ENCODE measurements around the gene RAD54L2. TPM values are rescaled to one million over a fixed set of nuclear protein-coding genes. Genes with fewer than 3 reads are reported as not detected.

RAD54L2 gene
- total and polyA plus RNA-seq, 2 donors (not counting 3 experiments of a cell fraction or from before 2014, with no cell fraction given) = 7.6 to 31.1 TPM

DNA sequence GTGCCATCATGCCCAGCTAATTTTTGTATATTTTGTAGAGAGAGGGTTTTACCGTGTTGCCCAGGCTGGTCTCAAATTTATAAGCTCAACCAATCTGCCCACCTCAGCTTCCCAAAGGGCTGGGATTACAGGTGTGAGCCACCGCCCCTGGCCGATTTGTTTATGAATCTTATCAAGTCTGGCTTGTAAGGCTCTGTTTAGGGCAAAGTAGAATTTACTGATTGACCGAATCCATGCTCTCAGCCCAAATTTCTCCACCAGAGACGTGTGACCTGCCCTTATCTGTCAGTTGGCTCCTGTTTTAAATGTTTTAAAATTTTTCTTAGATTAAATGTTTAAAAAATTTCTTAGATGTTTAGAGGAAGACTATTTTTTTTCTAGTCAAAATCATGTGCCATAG, 19.5 kb downstream of the RAD54L2 start:
- Histone ChIP-seq H3K36me3 (ENCODE audit: control insufficient read depth in 2 of 2, extremely low read depth in 1 of 2, insufficient read depth in 2 of 2, low read length in 2 of 2) (no peaks in the 10 kb centered on the region), H3K9me3 (replicated peaks; ENCODE audit: control insufficient read depth, insufficient read depth, low read length) (no peaks in the 10 kb centered on the region), H3K4me3 (replicated peaks in 1 of 3; ENCODE audit: insufficient read depth in 1 of 3, low read depth in 1 of 3, low read length in 3 of 3) (no peak overlapping the region), H3K4me1 (ENCODE audit: control insufficient read depth, extremely low read depth, insufficient read depth, low read length) (no peaks in the 10 kb centered on the region), H3K79me2 (ENCODE audit: control insufficient read depth, insufficient read depth, low read length) (peaks cover 5% of the 10 kb centered on the region), H2AFZ (ENCODE audit: low read depth, low read length) (no peak overlapping the region), H3K27me3 (ENCODE audit: control insufficient read depth in 2 of 2, insufficient read depth in 2 of 2, low read length in 2 of 2) (no peaks in the 10 kb centered on the region), H3K9ac (replicated peaks; ENCODE audit: extremely low read depth, insufficient read depth, low read length) (no peak overlapping the region), H3K27ac (ENCODE audit: insufficient read depth, low read depth, low read length) (no peak overlapping the region), H4K20me1 (replicated peaks; ENCODE audit: control insufficient read depth, extremely low read depth, insufficient read depth, low read length) (no peaks in the 10 kb centered on the region), H3K9me1 (replicated peaks; ENCODE audit: control insufficient read depth, extremely low read depth, insufficient read depth, low read length) (no peaks in the 10 kb centered on the region), H3K4me2 (ENCODE audit: insufficient read depth, low read length) (no peak overlapping the region)
- DNase-seq (ENCODE audit: low read depth, low spot score) = no peak
- intact Hi-C loops (cut with micrococcal nuclease) = no loop called here
- dilution Hi-C loops (cut with MboI; ENCODE audit: extremely low pct_ligation_motif_present, low sequenced_read_pairs) = no loop called here
- TF ChIP-seq GATA2 (IDR thresholded peaks at IDR 0.05; ENCODE audit: insufficient read depth, insufficient read length, low read depth, low read length) = no peak
- TF ChIP-seq FOS (IDR thresholded peaks at IDR 0.05; ENCODE audit: borderline replicate concordance, insufficient read depth, low read length) = no peak
- no peak for TF ChIP-seq POLR2AphosphoS5 (IDR thresholded peaks at IDR 0.05; ENCODE audit: insufficient read depth, low read depth, low read length)
- BruUV-seq (replicated peaks) = no TSS peak
- ChIA-PET CTCF (interaction anchor here (0.5 kb wide), 1 partner anchor 53 kb away, joined by 3 read pairs; no protein-coding TSS in a partner anchor), POLR2A (no interaction called here)
- FAIRE-seq = no peak

DNA sequence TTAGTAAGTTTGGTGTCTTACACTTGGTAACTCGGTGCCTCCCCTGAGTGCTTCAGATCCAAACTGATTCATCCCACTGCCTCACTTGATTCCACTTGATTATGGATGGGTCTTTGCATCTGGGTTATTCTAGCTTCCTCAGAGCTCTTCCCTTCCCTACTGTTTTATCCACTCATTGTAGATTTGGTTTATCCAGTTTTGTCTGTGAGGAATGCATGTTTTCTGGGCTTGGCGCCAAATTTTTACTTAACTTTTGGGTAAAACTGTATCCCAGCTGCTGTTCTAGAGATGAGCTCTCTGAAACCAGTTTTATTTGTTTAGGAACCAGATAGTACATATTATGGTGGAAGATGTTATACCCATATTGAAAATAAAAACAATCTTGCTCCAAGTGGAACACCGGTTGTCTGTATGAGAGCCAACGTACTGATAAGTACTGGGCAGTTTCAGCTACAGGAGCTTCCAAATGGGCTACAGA, 20.9 kb downstream of the RAD54L2 start:
- no peak overlapping the region for H3K27ac ChIP-seq (ENCODE audit: insufficient read depth, low read depth, low read length)
- H3K4me3 ChIP-seq (replicated peaks in 1 of 3; ENCODE audit: insufficient read depth in 1 of 3, low read depth in 1 of 3, low read length in 3 of 3) = no peak overlapping the region
- H3K9me1 ChIP-seq (replicated peaks; ENCODE audit: control insufficient read depth, extremely low read depth, insufficient read depth, low read length) = no peaks in the 10 kb centered on the region
- no peak overlapping the region for H3K4me2 ChIP-seq (ENCODE audit: insufficient read depth, low read length)
- H3K36me3 ChIP-seq (ENCODE audit: control insufficient read depth in 2 of 2, extremely low read depth in 1 of 2, insufficient read depth in 2 of 2, low read length in 2 of 2) = no peaks in the 10 kb centered on the region
- no peak for FAIRE-seq
- ChIA-PET CTCF (interaction anchor here (0.8 kb wide), 1 partner anchor 24 kb away, joined by 3 read pairs; no protein-coding TSS in a partner anchor), POLR2A (no interaction called here)
- H2AFZ ChIP-seq (ENCODE audit: low read depth, low read length) = no peak overlapping the region
- TF ChIP-seq MYC (IDR thresholded peaks at IDR 0.05; ENCODE audit: low read depth, low read length) = no peak
- no peak for TF ChIP-seq POLR2AphosphoS5 (IDR thresholded peaks at IDR 0.05; ENCODE audit: insufficient read depth, low read depth, low read length)
- no peak for TF ChIP-seq JUN (IDR thresholded peaks at IDR 0.05; ENCODE audit: borderline replicate concordance, insufficient read depth, insufficient read length, low read depth)
- TF ChIP-seq, protein P1, sequence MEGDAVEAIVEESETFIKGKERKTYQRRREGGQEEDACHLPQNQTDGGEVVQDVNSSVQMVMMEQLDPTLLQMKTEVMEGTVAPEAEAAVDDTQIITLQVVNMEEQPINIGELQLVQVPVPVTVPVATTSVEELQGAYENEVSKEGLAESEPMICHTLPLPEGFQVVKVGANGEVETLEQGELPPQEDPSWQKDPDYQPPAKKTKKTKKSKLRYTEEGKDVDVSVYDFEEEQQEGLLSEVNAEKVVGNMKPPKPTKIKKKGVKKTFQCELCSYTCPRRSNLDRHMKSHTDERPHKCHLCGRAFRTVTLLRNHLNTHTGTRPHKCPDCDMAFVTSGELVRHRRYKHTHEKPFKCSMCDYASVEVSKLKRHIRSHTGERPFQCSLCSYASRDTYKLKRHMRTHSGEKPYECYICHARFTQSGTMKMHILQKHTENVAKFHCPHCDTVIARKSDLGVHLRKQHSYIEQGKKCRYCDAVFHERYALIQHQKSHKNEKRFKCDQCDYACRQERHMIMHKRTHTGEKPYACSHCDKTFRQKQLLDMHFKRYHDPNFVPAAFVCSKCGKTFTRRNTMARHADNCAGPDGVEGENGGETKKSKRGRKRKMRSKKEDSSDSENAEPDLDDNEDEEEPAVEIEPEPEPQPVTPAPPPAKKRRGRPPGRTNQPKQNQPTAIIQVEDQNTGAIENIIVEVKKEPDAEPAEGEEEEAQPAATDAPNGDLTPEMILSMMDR (IDR thresholded peaks at IDR 0.05; ENCODE audit: extremely low read depth in 1 of 2, insufficient read depth in 1 of 2, low read depth in 1 of 2, low read length in 2 of 2) = no peak
- TF ChIP-seq, protein P2, sequence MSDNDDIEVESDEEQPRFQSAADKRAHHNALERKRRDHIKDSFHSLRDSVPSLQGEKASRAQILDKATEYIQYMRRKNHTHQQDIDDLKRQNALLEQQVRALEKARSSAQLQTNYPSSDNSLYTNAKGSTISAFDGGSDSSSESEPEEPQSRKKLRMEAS (IDR thresholded peaks at IDR 0.05; ENCODE audit: insufficient read depth, insufficient read length) = no peak
- TF ChIP-seq GATA2 (IDR thresholded peaks at IDR 0.05; ENCODE audit: insufficient read depth, insufficient read length, low read depth, low read length) = no peak
- no peak for TF ChIP-seq POLR2A (IDR thresholded peaks at IDR 0.05; ENCODE audit: low read depth, low read length)
- dilution Hi-C loops (cut with MboI; ENCODE audit: extremely low pct_ligation_motif_present, low sequenced_read_pairs) = no loop called here
- peaks cover 8% of the 10 kb centered on the region for H3K79me2 ChIP-seq (ENCODE audit: control insufficient read depth, insufficient read depth, low read length)
- H3K4me1 ChIP-seq (ENCODE audit: control insufficient read depth, extremely low read depth, insufficient read depth, low read length) = no peaks in the 10 kb centered on the region
- no peaks in the 10 kb centered on the region for H3K9me3 ChIP-seq (replicated peaks; ENCODE audit: control insufficient read depth, insufficient read depth, low read length)
- no peaks in the 10 kb centered on the region for H3K27me3 ChIP-seq (ENCODE audit: control insufficient read depth in 2 of 2, insufficient read depth in 2 of 2, low read length in 2 of 2)
- H3K9ac ChIP-seq (replicated peaks; ENCODE audit: extremely low read depth, insufficient read depth, low read length) = no peak overlapping the region
- intact Hi-C loops (cut with micrococcal nuclease) = no loop called here
- no TSS peak for BruUV-seq (replicated peaks)
- no peak for DNase-seq (ENCODE audit: low read depth, low spot score)
- H4K20me1 ChIP-seq (replicated peaks; ENCODE audit: control insufficient read depth, extremely low read depth, insufficient read depth, low read length) = no peaks in the 10 kb centered on the region
